SIG-M5 treated with dmso at 0.1 percent for 504 hours (cell line): ENCODE results near the gene MOB3A.
A peak's percentile ranks its signal among the peaks of the same experiment; 100 is the strongest.

ENCODE experiments used
- DNase-seq: peaks from one replicate; lab custom pipeline; 2025; ENCODE audit not compliant: unreplicated experiment; lab: John Stamatoyannopoulos, UW

The MOB3A gene

GRCh38 chr19:2059422-2060201, 36.5 kb downstream of the MOB3A start:
- no peak for DNase-seq

GRCh38 chr19:2058570-2059421, 37.3 kb downstream of the MOB3A start:
- DNase-seq: no peak

- no peak for DNase-seq
Measured at GRCh38 chr19:2057484-2058469, 38.3 kb downstream of the MOB3A start.

GRCh38 chr19:2056837-2057192, 39.3 kb downstream of the MOB3A start:
- DNase-seq: no peak

GRCh38 chr19:2055931-2056836, 39.9 kb downstream of the MOB3A start:
- DNase-seq: no peak

GRCh38 chr19:2054763-2055162, 41.4 kb downstream of the MOB3A start:
- DNase-seq: no peak

GRCh38 chr19:2053601-2054389, 42.3 kb downstream of the MOB3A start:
- no peak for DNase-seq

- no peak for DNase-seq
Measured at GRCh38 chr19:2051773-2052704, 44.1 kb downstream of the MOB3A start.

GRCh38 chr19:2050991-2051772, 44.9 kb downstream of the MOB3A start, which contains the start of gene MKNK2:
Gene MKNK2 (minus strand): TSS chr19:2051244. CDS start chr19:2050851, 393 bp downstream.
- peak; percentile 61 for DNase-seq

- DNase-seq: no peak
Measured at GRCh38 chr19:2050349-2050990, 45.7 kb downstream of the MOB3A start.

- DNase-seq: peak; percentile 84
Measured at GRCh38 chr19:2049741-2050348, 46.3 kb downstream of the MOB3A start.

GRCh38 chr19:2048959-2049740, 47.0 kb downstream of the MOB3A start:
- no peak for DNase-seq

- DNase-seq: no peak
Measured at GRCh38 chr19:2048104-2048958, 47.8 kb downstream of the MOB3A start.

GRCh38 chr19:2047449-2048103, 48.5 kb downstream of the MOB3A start:
- DNase-seq: no peak
